Mesenchymal stem cell (in vitro differentiated cells and primary cell): ENCODE results near the gene CASD1.

ENCODE experiments used
- DNase-seq: peaks from one replicate; pipeline ENCODE4 v3.0.0-alpha.2; 2013
- H2AFZ ChIP-seq: one replicate; pipeline ENCODE4 v1.6.1; 2013; ENCODE audit warnings: low read depth, mild to moderate bottlenecking, control low read depth, inconsistent platforms, low read length, moderate library complexity
- H2AK5ac ChIP-seq: 2 replicates; pipeline ENCODE4 v1.6.1; 2013; ENCODE audit warnings: low read length, moderate library complexity, mild to moderate bottlenecking, inconsistent platforms; ENCODE audit not compliant: severe bottlenecking
- H2BK120ac ChIP-seq: one replicate; pipeline ENCODE4 v1.6.1; 2013; ENCODE audit warnings: low read depth, mild to moderate bottlenecking, inconsistent platforms, low read length, moderate library complexity
- H2BK12ac ChIP-seq, 2 experiments: one replicate each; pipeline ENCODE4 v1.6.1; 2013; ENCODE audit warnings: inconsistent platforms in 2 of 2, low read length in 2 of 2, mild to moderate bottlenecking in 2 of 2, moderate library complexity in 2 of 2, control low read depth in 1 of 2
- H2BK15ac ChIP-seq: one replicate; pipeline ENCODE4 v1.6.1; 2013; ENCODE audit warnings: mild to moderate bottlenecking, low read depth, inconsistent platforms; ENCODE audit not compliant: poor library complexity, severe bottlenecking
- H2BK5ac ChIP-seq: 2 replicates; pipeline ENCODE4 v1.6.1; 2013; ENCODE audit warnings: low read depth, mild to moderate bottlenecking, low read length, control low read depth, inconsistent platforms; ENCODE audit not compliant: poor library complexity, severe bottlenecking
- H3K14ac ChIP-seq, 2 experiments: one replicate each; pipeline ENCODE4 v1.6.1; 2013; ENCODE audit warnings: inconsistent platforms in 2 of 2, low read length in 2 of 2, control low read depth in 1 of 2, mild to moderate bottlenecking in 1 of 2, moderate library complexity in 1 of 2
- H3K18ac ChIP-seq, 2 experiments: one replicate each; pipeline ENCODE4 v1.6.1; 2013; ENCODE audit warnings: inconsistent platforms in 2 of 2, low read length in 2 of 2, control low read depth in 1 of 2, low read depth in 1 of 2, mild to moderate bottlenecking in 1 of 2
- H3K23ac ChIP-seq, 2 experiments: one replicate each; pipeline ENCODE4 v1.6.1; 2013; ENCODE audit warnings: inconsistent platforms in 2 of 2, low read length in 2 of 2, mild to moderate bottlenecking in 2 of 2, moderate library complexity in 2 of 2, control low read depth in 1 of 2
- H3K27ac ChIP-seq: 2 replicates; pipeline ENCODE4 v1.5.1; 2013; ENCODE audit warnings: mild to moderate bottlenecking, moderate library complexity, low read length, control low read depth, inconsistent platforms; ENCODE audit not compliant: poor library complexity, severe bottlenecking
- H3K27me3 ChIP-seq, 2 experiments: 2 replicates each; pipeline versions ENCODE4 v1.6.1 to v1.7.0; 2013; ENCODE audit warnings: low read length in 2 of 2, mild to moderate bottlenecking in 2 of 2, moderate library complexity in 2 of 2, control low read depth in 1 of 2, inconsistent platforms in 1 of 2; ENCODE audit not compliant: control insufficient read depth in 1 of 2, insufficient read depth in 1 of 2
- H3K36me3 ChIP-seq, 2 experiments: 2 replicates each; pipeline versions ENCODE4 v1.6.1 to v1.7.0; 2013; ENCODE audit warnings: low read length in 2 of 2, control low read depth in 1 of 2, inconsistent platforms in 1 of 2, low read depth in 1 of 2, mild to moderate bottlenecking in 1 of 2; ENCODE audit not compliant: insufficient read depth in 2 of 2, control insufficient read depth in 1 of 2
- H3K4ac ChIP-seq, 2 experiments: one replicate each; pipeline ENCODE4 v1.6.1; 2013; ENCODE audit warnings: inconsistent platforms in 2 of 2, low read length in 2 of 2, mild to moderate bottlenecking in 2 of 2, moderate library complexity in 2 of 2, control low read depth in 1 of 2, low read depth in 1 of 2
- H3K4me1 ChIP-seq: 2 replicates; pipeline ENCODE4 v1.6.1; 2013; ENCODE audit warnings: low read depth, low read length, control low read depth; ENCODE audit not compliant: control insufficient read depth, insufficient read depth
- H3K4me2 ChIP-seq: 2 replicates; pipeline ENCODE4 v1.6.1; 2013; ENCODE audit warnings: low read length, mild to moderate bottlenecking, inconsistent platforms; ENCODE audit not compliant: poor library complexity, severe bottlenecking
- H3K4me3 ChIP-seq, 2 experiments: 2 replicates each; pipeline versions ENCODE4 v1.5.1 to v1.7.0; 2013; ENCODE audit warnings: low read length in 2 of 2, mild to moderate bottlenecking in 2 of 2, control low read depth in 1 of 2, low read depth in 1 of 2; ENCODE audit not compliant: insufficient read depth in 1 of 2
- H3K79me1 ChIP-seq: replicated peaks from 2 replicates; pipeline ENCODE4 v1.6.1; 2013; ENCODE audit warnings: mild to moderate bottlenecking, control low read depth, low read length, inconsistent platforms; ENCODE audit not compliant: poor library complexity, severe bottlenecking
- H3K9ac ChIP-seq: 2 replicates; pipeline ENCODE4 v1.7.0; 2013; ENCODE audit warnings: mild to moderate bottlenecking, low read length, moderate library complexity
- H3K9me3 ChIP-seq: 2 replicates; pipeline ENCODE4 v1.7.0; 2013; ENCODE audit warnings: mild to moderate bottlenecking, low read length; ENCODE audit not compliant: control insufficient read depth
- H4K8ac ChIP-seq: one replicate; pipeline ENCODE4 v1.6.1; 2013; ENCODE audit warnings: inconsistent platforms, mild to moderate bottlenecking, low read length, moderate library complexity
- H4K91ac ChIP-seq: one replicate; pipeline ENCODE4 v1.6.1; 2013; ENCODE audit warnings: mild to moderate bottlenecking, low read length, inconsistent platforms
- WGBS: methylation state at CpG from one replicate; pipeline ENCODE4 v1.1.7; 2013; ENCODE audit warnings: mixed read lengths; 5-methylcytosine and 5-hydroxymethylcytosine counted together

Gene CASD1

GRCh38 chr7:94476251-94476840 lies 33.3 kb upstream of the CASD1 start:
- Histone ChIP-seq H4K91ac (no peak overlapping the region), H2BK12ac (no peak overlapping the region), H3K9me3 (peaks cover 9% of the 10 kb centered on the region), H4K8ac (no peak overlapping the region), H3K79me1 (no peaks in the 10 kb centered on the region), H3K27me3 (peaks cover 0 to 5% of the 10 kb centered on the region in 2 experiments), H2AK5ac (no peak overlapping the region), H3K4me2 (no peak overlapping the region), H3K27ac (no peak overlapping the region), H3K18ac (no peak overlapping the region), H2BK15ac (no peak overlapping the region), H3K4me1 (no peaks in the 10 kb centered on the region), H2BK120ac (no peak overlapping the region), H3K23ac (no peak overlapping the region), H3K4me3 (no peak overlapping the region), H2BK5ac (no peak overlapping the region), H3K36me3 (no peaks in the 10 kb centered on the region), H2AFZ (no peak overlapping the region), H3K9ac (no peak overlapping the region), H3K14ac (no peak overlapping the region), H3K4ac (no peak overlapping the region)
- 89% methylated on average over 5 of the region's 5 CpGs for WGBS
- DNase-seq, result no peak

DNA sequence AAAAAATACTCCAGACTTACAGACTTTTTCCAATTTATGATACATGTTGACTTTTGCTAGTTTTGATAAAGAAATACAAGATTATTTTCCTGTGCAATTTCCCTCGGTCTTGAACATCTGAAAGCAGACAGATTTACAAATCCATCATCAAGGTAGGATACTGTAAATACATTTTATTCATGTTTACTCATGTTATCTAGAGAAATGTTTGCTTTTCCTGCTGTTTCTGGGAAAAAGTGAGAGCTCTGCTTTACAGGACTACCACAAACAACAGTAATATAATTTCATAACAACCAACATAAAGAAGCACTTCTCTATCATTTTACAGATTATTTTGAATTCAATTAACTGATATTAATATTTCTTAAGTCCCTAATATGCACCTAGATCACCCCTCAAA lies 31.7 kb upstream of the CASD1 start:
- Histone ChIP-seq H3K9ac (no peak overlapping the region), H2BK12ac (no peak overlapping the region), H4K91ac (no peak overlapping the region), H4K8ac (no peak overlapping the region), H3K27ac (no peak overlapping the region), H3K79me1 (no peaks in the 10 kb centered on the region), H3K4me1 (no peaks in the 10 kb centered on the region), H2BK5ac (no peak overlapping the region), H3K18ac (no peak overlapping the region), H3K4me3 (no peak overlapping the region), H3K4ac (no peak overlapping the region), H3K36me3 (no peaks in the 10 kb centered on the region), H3K4me2 (no peak overlapping the region), H2AK5ac (no peak overlapping the region), H3K14ac (no peak overlapping the region), H2BK120ac (no peak overlapping the region), H3K27me3 (peaks cover 0 to 5% of the 10 kb centered on the region in 2 experiments), H2BK15ac (no peak overlapping the region), H2AFZ (no peak overlapping the region), H3K23ac (no peak overlapping the region), H3K9me3 (peaks cover 5% of the 10 kb centered on the region)
- no CpG with 5 or more reads among the region's 1 CpG for WGBS
- no peak for DNase-seq

DNA sequence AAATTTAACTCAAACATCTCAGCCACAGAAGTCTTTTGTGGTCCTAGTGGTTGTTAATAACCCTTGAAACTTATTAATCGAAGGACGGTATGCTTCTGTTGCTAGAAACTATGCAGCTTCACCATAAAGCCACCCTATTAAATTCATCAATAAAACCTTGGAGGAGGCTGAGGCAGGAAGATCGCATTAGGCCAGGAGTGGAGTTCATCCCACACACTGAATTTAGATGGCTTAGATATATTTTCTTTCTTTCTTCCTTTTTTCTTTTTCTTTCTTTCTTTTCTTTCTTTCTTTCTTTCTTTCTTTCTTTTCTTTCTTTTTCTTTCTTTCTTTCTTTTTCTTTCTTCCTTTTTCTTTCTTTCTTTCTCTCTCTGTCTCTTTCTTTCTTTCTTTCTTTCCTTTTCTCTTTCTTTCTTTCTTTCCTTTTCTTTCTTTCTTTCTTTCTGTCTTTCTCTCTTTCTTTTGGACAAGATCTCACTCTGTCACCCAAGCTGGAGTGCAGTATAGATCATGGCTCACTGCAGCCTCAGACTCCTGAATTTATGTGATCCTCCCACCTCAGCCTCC lies 30.9 kb upstream of the CASD1 start:
- no peaks in the 10 kb centered on the region for H3K4me1 ChIP-seq
- no peak overlapping the region for H3K18ac ChIP-seq
- H3K4me2 ChIP-seq, result no peak overlapping the region
- no peak overlapping the region for H2AK5ac ChIP-seq
- 85% methylated on average over 3 of the region's 3 CpGs for WGBS
- H3K14ac ChIP-seq, result no peak overlapping the region
- no peak overlapping the region for H3K4me3 ChIP-seq
- no peak for DNase-seq
- H3K27ac ChIP-seq, result no peak overlapping the region
- H3K79me1 ChIP-seq, result no peaks in the 10 kb centered on the region
- no peak overlapping the region for H3K9ac ChIP-seq
- no peak overlapping the region for H2BK120ac ChIP-seq
- no peak overlapping the region for H2BK12ac ChIP-seq
- H2BK5ac ChIP-seq, result no peak overlapping the region
- no peak overlapping the region for H3K4ac ChIP-seq
- H3K36me3 ChIP-seq, result no peaks in the 10 kb centered on the region
- H4K91ac ChIP-seq, result no peak overlapping the region
- H2BK15ac ChIP-seq, result no peak overlapping the region
- H3K9me3 ChIP-seq, result peaks cover 5% of the 10 kb centered on the region
- no peak overlapping the region for H3K23ac ChIP-seq
- peaks cover 0 to 5% of the 10 kb centered on the region in 2 experiments for H3K27me3 ChIP-seq
- no peak overlapping the region for H2AFZ ChIP-seq
- no peak overlapping the region for H4K8ac ChIP-seq

DNA sequence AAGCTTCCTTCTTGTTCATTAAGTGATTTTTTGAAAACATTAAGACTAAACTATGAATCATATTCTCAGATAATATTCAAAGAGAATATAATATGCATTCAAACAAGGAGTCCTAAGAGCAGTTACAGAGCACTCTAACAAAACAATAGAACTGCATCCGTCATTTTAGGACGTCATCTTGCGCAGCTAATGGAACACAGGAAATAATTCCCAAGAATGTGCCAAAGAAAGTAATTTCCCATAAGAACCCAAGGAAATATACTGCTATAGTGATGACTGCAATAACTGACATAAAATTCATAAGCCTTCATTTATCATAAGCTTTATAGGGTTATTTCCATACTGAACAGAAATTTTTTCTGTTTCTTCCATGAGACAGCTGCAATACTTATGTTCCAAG lies 28.3 kb upstream of the CASD1 start:
- Histone ChIP-seq H2AFZ (no peak overlapping the region), H3K14ac (no peak overlapping the region), H3K23ac (no peak overlapping the region), H3K27ac (no peak overlapping the region), H3K4me2 (no peak overlapping the region), H2AK5ac (no peak overlapping the region), H3K79me1 (no peaks in the 10 kb centered on the region), H4K91ac (no peak overlapping the region), H2BK12ac (no peak overlapping the region), H2BK120ac (no peak overlapping the region), H3K9ac (no peak overlapping the region), H3K27me3 (no peaks in the 10 kb centered on the region), H3K36me3 (no peaks in the 10 kb centered on the region), H2BK15ac (no peak overlapping the region), H4K8ac (no peak overlapping the region), H3K9me3 (no peaks in the 10 kb centered on the region), H3K18ac (no peak overlapping the region), H3K4me1 (no peaks in the 10 kb centered on the region), H2BK5ac (no peak overlapping the region), H3K4ac (no peak overlapping the region), H3K4me3 (no peak overlapping the region)
- no peak for DNase-seq
- 90% methylated on average over 3 of the region's 3 CpGs for WGBS
